ENCODE data around the gene C3AR1.
A peak's percentile ranks its signal among the peaks of the same experiment; 100 is the strongest.
"Not testable (repeated sequence)": the region's sequence is repeated elsewhere in the genome, so short reads cannot be mapped to it uniquely, and the experiment has no call there.

Gene C3AR1

DNA sequence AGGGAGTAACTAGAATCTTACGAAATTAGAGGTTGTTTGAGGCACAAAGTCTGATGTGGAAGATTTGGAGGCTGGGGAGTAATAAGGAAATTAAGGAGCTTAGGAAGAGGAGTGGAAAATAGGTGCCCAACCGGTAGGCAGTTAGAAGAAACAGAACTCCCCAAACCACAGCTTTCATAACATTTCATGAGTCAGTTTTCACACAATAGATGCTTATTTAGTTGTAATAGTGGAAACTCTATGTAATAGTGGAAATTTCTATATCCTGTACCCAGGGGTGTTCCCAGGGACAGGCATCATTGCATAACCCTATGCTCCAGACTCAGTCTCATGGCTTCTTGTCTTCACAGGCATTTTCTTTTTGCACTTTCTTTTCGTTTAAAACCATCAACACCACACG is 8.3 kb downstream of the C3AR1 start:
- no peak for DNase-seq (ENCODE audit: low read depth)

- no peak for DNase-seq (ENCODE audit: low read depth)
Measured at GRCh38 chr12:8057306-8057705, 8.9 kb downstream of the C3AR1 start.

- DNase-seq (ENCODE audit: low read depth): no peak
Measured at GRCh38 chr12:8054816-8055215, 11.3 kb downstream of the C3AR1 start.

DNA sequence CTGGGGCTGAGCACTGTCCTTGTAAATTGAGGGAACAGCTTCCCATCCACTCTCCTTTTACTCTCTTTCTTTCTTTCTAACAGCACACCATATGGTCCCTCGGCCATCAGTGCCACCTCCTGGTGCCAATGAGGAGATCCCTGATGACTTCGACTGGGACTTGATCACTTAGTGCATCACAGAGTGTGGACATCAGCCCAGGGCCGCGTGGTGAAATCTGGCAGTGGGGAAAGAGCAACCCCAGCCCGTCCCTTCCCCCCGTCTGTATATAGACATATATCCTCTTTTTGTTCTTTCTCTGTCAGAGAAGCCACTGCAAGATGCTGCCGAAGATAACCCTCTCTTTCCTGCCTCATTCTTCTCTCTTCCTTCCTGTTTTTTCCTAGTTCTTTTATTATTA is 13.5 kb downstream of the C3AR1 start:
- DNase-seq (ENCODE audit: low read depth): no peak

DNA sequence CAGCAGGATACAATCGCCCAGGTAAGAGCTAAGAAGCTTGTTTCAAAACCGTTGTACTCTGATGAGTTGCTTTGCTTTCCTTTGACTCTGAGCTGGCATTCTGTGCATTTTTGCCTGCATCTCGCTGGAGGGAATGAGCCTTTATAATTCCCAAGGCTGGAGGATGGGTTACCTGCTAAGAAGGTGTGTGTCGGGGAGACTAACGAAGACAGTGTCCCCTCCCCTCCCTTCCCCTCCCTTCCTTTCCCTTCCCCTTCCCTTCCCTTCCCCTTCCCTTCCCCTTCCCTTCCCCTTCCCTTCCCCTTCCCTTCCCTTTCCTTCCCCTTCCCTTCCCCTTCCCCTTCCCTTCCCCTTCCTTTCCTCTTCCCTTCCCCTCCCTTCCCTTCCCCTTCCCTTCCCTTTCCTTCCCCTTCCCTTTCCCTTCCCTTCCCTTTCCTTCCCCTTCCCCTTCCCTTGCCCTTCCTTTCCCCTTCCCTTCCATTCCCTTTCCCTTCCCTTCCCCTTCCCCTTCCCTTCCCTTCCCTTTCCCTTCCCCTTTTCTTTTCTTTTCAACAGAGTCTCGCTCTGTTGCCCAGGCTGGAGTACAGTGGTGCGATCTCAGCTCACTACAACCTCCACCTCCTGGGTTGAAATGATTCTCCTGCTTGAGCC is 15.4 kb downstream of the C3AR1 start:
- DNase-seq (ENCODE audit: low read depth): no peak

DNA sequence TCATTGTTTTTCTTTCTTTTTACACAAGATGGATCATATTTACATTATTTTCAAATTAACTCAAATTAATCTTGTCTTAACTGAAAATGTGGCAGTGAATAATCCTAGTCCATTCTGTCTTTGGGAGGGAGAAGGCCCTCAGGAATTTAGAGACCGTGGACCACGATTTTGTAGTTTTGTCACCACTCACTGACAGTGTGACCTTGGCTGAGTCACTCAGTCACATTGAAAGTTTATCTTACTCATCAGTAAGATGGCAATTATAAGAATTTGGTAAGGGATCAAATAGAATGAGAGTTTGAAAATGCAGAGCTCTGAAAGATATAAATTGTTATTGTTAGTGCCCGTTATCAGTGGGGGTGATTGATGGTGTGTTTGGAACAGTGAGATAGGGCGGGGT is 17.3 kb downstream of the C3AR1 start:
- no peak for DNase-seq (ENCODE audit: low read depth)

DNA sequence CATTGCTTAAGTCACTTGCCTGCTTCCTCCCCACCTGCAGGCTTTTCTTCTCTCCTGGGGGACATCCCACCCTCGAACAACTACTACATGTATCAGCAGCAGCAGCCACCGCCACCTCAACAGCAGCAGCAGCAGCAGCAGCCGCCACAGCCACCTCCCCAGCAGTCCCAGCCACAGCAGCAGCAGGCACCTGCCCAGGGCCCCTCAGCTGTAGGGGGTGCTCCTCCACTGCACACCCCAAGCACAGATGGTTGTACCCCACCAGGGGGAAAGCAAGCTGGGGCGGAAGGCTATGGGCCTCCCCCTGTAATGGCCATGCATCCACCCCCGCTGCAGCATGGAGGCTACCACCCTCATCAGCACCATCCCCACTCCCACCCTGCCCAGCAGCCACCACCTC is 18.3 kb downstream of the C3AR1 start:
- no peak for DNase-seq (ENCODE audit: low read depth)

DNA sequence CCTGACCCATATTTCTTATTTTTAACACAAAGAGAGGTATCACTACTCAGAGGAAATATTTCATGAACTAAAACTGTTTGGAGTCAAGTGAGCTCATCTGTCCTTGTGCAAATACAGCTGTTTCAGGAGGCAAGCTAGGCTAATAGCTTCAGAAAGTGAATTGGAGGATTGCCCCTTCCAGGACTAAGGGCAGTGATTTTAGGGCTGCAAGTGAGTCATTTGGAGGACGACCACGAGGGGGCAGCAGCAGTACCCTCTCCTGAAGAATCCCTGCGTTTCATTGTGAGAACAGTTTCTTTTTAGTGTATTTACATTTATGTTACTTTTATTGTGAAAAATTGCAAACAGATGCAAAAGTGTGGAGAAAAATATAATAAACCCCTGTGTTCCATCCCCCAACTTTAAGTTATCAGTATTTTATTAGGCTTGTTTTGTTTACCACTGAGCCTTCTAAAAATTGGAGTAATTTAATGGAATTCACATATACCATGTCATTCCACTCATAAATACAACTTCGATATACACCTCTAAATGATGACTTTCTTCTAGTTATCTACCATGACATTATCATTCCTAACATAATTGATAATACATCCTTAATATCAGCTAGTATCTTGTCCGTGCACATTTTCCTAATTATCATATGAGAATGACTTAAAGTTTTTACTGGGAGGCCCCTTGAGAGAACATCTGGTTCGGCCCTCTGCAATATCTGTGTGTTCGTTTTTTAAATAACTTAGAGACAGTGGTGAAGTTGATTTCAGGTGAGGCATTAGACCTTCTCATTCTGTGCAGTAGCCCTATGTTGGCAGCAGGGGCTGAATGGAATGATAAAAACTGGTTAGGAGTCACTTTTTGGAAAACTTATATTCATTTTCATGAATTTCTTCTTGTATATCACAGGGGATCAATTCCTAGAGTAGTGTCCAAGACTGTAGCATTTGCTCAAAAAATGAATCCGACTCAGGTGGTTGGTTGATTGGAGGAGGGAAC is 19.9 kb downstream of the C3AR1 start:
- DNase-seq (ENCODE audit: low read depth): peak; percentile 66

- no peak for DNase-seq (ENCODE audit: low read depth)
Measured at GRCh38 chr12:8040791-8041190, 25.4 kb downstream of the C3AR1 start.

DNA sequence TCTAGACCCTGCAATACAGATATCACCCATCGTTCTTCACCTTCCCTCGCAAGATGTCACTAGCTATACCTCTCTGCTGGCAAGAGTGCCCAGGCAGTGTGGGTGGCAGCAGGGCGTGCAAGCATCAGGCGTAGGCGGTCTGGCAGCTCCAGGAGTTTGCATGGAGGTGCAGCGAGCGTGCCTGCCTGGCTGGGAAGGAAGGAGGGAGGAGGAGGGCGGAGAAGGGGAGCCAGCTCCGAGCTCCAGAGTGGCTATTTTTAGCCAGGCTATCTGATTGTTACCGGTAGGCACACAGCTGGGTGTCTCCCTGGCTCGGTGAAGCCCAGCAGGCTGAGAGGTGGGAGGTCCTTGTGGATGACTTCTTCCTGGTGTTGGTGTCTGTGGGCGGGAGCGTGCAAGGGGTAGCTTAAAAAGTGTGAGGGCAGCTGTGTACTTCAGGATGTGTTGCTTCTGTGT is 27.5 kb downstream of the C3AR1 start:
- no peak for DNase-seq (ENCODE audit: low read depth)

DNA sequence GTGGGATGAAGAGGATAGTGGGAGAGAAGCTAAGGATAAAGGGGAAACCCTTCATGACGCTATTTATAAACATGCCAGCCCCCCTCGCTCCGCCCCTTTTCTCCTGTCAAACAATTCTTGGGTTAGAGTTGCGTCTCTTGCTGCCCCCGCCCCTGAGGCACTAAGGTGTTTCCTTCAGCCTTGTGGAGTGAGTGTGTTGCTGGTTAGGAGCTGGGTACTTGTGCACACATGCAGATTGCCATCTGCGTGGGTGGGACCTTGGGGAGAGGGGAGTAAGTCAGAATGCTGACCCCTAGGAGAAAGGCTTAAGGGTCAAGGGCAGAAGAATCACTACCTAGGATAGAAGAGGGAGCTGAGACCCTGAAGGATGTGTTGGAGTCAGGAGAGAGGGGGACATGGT is 28.2 kb downstream of the C3AR1 start:
- DNase-seq (ENCODE audit: low read depth): no peak

- no peak for DNase-seq (ENCODE audit: low read depth)
Measured at GRCh38 chr12:8037046-8037663, 29.0 kb downstream of the C3AR1 start.

GRCh38 chr12:8036346-8036745 is 29.8 kb downstream of the C3AR1 start:
- DNase-seq (ENCODE audit: low read depth): no peak

DNA sequence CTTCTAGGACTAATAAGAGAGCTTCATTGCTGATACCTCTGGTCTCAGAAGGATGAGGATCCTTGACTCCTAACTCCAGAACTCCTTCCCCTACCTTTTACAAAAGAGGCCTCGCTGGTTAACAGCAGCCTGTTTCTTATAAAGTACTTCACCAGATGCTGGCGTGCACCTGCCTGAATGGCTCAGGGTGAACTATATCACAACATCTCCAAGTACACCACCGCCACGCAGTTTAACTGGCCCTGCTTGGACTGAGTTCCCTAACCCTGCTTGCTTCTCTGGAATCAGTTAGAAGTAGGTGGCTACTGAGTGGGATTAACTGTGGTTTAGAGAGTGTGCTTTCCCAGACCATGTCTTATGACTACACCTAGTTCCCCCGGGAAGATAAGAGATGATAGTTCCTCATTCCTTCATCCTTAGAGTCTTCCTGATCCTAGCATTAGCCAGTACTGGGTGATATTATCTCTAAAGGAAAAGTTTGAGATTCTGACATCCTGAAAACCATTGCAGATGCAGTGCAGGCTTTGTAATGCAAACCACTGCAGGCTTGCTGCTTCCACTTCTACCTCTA is 30.6 kb downstream of the C3AR1 start:
- no peak for DNase-seq (ENCODE audit: low read depth)

- DNase-seq (ENCODE audit: low read depth): no peak
Measured at GRCh38 chr12:8034802-8035201, 31.4 kb downstream of the C3AR1 start.

DNA sequence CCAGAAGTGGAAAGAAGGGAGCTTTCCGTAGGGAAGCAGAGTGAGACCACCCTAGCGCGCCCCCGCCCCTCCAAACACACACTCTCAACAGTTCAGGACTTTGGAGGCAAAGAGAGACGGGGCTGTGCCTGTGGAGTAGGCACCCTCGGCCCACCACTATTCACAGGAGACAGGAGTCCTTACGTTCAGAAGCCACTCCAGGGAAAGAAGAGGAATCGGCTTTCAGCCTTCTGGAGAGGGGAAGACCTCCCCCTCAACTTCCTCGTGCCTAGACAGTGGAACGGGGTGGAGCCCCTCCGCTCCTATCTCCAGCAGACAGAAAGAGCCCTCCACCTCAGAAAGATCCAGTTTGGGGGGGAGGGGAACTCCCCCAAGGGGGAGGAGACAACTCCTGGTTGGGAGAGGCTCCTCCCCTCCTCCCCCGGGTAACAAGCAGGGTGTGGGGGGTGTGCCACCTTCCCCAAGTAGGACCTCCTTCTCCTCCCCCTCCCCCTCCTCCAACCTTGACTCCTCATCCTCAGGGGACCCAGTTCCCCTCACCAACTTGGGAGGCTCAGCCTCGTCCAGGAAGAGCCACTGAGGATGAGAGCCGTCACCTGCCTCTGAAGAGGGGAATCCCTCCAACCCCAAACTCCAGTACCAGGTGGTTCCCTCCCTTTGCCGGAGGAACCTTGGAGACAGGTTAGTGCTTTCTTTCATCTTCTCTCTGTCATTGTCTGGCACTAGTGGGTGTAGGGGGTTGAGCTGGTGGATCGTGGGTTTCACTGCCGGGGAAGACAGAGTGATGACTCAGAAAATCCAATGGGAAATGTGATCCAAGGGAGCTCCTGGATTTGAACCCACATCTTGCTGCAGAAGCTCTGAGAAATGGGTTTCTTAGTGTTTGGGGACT is 32.8 kb downstream of the C3AR1 start:
- no peak for DNase-seq (ENCODE audit: low read depth)

- DNase-seq (ENCODE audit: low read depth): peak; percentile 61
Measured at GRCh38 chr12:8032242-8033152, 33.7 kb downstream of the C3AR1 start, which contains the start of gene FOXJ2. Gene FOXJ2, plus strand, starts transcription at chr12:8032716. Its CDS starts 7,117 bp downstream, at chr12:8039833.

DNA sequence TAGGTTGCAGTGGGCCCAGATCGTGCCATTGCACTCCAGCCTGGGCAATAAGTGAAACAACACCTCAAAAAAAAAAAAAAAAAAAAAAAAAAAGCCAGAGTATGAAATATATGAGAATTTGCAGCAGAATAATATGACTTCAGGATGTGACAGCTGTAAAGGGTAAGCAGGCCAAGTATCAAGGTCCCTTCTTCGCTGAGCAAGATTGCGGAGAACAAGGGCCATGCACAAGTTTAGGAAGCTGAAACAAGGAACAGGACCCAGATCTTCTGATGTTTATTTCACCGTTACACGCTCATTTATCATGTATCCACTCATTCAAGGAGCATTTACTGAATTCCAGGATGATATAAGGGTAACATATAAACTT is 34.3 kb downstream of the C3AR1 start:
- no peak for DNase-seq (ENCODE audit: low read depth)

DNA sequence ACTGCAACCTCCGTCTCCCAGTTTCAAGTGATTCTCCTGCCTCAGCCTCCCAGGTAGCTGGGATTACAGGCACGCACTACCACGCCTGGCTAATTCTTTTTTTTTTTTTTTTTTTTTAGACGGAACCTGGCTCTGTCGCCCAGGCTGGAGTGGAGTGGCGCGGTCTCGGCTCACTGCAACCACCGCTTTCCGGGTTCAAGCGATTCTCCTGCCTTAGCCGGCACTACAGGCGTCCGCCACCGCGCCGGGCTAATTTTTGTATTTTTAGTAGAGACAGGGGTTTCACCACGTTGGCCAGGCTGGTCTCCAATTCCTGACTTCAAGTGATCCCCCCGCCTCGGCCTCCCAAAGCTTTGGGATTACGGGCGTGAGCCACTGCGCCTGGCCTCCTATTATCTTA is 35.1 kb downstream of the C3AR1 start:
- DNase-seq (ENCODE audit: low read depth): not testable (repeated sequence)

DNA sequence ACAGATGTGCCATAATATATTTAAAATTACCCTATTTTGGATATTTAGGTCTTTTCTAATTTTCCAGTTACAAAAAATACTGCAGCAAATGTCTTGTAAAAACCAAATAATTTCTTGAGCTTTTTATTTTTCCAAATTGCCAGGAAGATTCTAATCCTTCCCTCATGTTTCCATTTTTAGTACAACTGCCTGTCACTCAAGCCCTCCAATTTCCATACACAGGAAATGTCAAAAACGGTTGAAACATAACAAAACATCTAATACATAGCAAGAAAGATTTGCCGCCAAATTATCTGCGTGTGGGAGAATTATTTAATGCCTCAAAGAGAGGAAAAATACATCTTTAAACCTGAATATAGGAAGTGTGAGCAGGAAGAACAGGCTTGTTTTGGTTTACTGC is 36.0 kb downstream of the C3AR1 start:
- DNase-seq (ENCODE audit: low read depth): no peak
